Activated CD8-positive, alpha-beta T cell treated with anti-CD3 and anti-CD28 coated beads for 36 hours (primary cell): ENCODE measurements around the gene CAMTA1. TPM values are rescaled to one million over a fixed set of nuclear protein-coding genes. Genes with fewer than 3 reads are reported as not detected.

Experiments used
- ATAC-seq: fragments of 200-7000 bp; cut with Tn5 transposase; one replicate; pipeline ENCODE4 v1.10.0; 2021; ENCODE audit warnings: mild to moderate bottlenecking, moderate library complexity
- CTCF ChIA-PET: fragments of 350-600 bp; sonication (Branson Sonifier 250); formaldehyde crosslinking; loops from one replicate; lab custom pipeline; 2021; ENCODE audit warnings: antibody characterized with exemption; lab: Charles Lee
- POLR2A ChIA-PET: fragments of 350-600 bp; sonication (Branson Sonifier 250); formaldehyde crosslinking; loops from one replicate; lab custom pipeline; 2021; ENCODE audit warnings: antibody characterized with exemption; lab: Charles Lee
- DNase-seq: peaks from one replicate; pipeline ENCODE4 v3.0.0-alpha.2; 2020
- H3K27ac Mint-ChIP-seq: one replicate; pipeline ENCODE4 v1.8.0; 2021; ENCODE audit warnings: mild to moderate bottlenecking, mixed read lengths
- H3K27me3 Mint-ChIP-seq: one replicate; pipeline ENCODE4 v1.8.0; 2021; ENCODE audit warnings: mixed read lengths
- H3K36me3 Mint-ChIP-seq: one replicate; pipeline ENCODE4 v1.8.0; 2021; ENCODE audit warnings: low read depth, mixed read lengths
- H3K4me1 Mint-ChIP-seq: one replicate; pipeline ENCODE4 v1.8.0; 2021; ENCODE audit warnings: low read depth, mixed read lengths
- H3K4me3 Mint-ChIP-seq: one replicate; pipeline ENCODE4 v1.8.0; 2021; ENCODE audit warnings: mild to moderate bottlenecking, moderate library complexity, mixed read lengths
- H3K9me3 Mint-ChIP-seq: one replicate; pipeline ENCODE4 v1.8.0; 2021; ENCODE audit warnings: mixed read lengths
- CTCF ChIP-seq: fragments of 200-600 bp; IDR thresholded peaks from one replicate; pipeline ENCODE4 v1.8.0; 2022; ENCODE audit warnings: antibody characterized with exemption, mild to moderate bottlenecking
- intact Hi-C: fragments of 100-400 bp; cut with micrococcal nuclease; formaldehyde crosslinking; loops from one replicate; pipeline ENCODE4 v1.10.0; 2022
- total RNA-seq, 2 experiments: library from RNA; stranded (reverse); gene quantifications; one replicate each; pipeline ENCODE4 v1.2.3, GENCODE V29; 2021

Gene CAMTA1
- total RNA-seq, 2 experiments from 2014 or later: 67.7 to 70.9 TPM

- Mint-ChIP-seq H3K27ac (no peak overlapping the region), H3K9me3 (no peaks in the 10 kb centered on the region), H3K4me3 (no peak overlapping the region), H3K36me3 (no peaks in the 10 kb centered on the region), H3K27me3 (peaks cover 23% of the 10 kb centered on the region), H3K4me1 (no peaks in the 10 kb centered on the region)
- ATAC-seq (no peak), DNase-seq (no peak)
- CTCF ChIA-PET: interaction anchor here (1.2 to 1.7 kb wide), 2 partner anchors 11 to 500 kb away, joined by 4 to 5 read pairs; no protein-coding TSS in a partner anchor
- TF ChIP-seq CTCF: no peak
- intact Hi-C loops: loop anchor here (5.0 kb wide), 1 partner anchor 502 kb away; no protein-coding TSS in a partner anchor
- POLR2A ChIA-PET: no interaction called here
Measured at GRCh38 chr1:7219031-7219430, 433.8 kb downstream of the CAMTA1 start.

DNA sequence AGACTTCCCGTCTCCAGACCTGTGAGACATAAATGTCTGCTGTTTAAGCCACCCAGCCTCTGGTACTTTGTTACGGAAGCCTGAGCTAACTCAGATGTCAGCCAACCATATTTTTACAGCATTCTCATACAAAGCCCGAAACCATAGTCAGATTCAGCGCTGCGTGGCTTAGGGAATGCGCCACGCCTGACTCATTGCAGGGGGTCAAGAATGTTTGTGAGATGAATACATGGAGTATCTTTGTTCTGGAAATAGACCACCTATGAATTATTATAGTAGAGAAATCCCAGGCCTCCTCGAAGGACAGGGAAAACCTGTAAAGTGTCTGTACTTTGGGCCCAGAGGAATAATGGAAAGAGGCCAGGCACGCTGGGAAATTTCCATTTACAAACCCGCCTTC is 434.8 kb downstream of the CAMTA1 start:
- intact Hi-C loops: no loop called here
- Mint-ChIP-seq H3K9me3 (no peaks in the 10 kb centered on the region), H3K4me1 (no peaks in the 10 kb centered on the region), H3K36me3 (no peaks in the 10 kb centered on the region), H3K27ac (no peak overlapping the region), H3K27me3 (peaks cover 19% of the 10 kb centered on the region), H3K4me3 (no peak overlapping the region)
- DNase-seq (no peak), ATAC-seq (no peak)
- ChIA-PET POLR2A (no interaction called here), CTCF (interaction anchor here (1.2 kb wide), 1 partner anchor 501 kb away, joined by 3 read pairs; no protein-coding TSS in a partner anchor)
- TF ChIP-seq CTCF: no peak

DNA sequence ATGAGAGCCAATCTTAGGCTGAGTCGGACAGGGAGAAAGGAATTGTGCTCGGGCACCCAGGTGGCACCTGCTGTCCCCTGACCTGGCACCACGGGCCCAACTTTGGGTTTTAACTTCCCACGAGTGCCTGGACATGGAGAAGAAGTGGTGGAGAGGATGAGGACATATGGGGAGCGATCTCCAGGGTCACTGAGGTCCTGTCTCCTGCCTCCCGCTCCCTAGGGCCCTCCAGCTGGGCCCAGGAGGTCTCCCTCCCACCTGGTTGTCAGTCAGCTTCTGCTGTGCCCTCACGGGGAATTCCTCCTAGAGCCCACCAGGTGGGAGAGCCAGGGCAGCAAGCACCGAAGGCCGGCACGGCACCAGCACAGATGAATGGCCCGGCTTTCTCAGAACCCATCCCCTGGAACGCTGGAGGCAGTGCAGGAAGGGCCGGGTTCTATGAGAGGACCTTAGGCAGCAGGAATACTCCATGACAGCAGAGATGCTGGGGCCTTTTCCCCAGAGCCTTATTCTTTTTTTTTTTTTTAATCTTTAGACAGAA is 435.5 kb downstream of the CAMTA1 start:
- Mint-ChIP-seq H3K4me3 (no peak overlapping the region), H3K9me3 (no peaks in the 10 kb centered on the region), H3K36me3 (no peaks in the 10 kb centered on the region), H3K27me3 (peaks cover 19% of the 10 kb centered on the region), H3K4me1 (no peaks in the 10 kb centered on the region), H3K27ac (no peak overlapping the region)
- intact Hi-C loops: no loop called here
- ChIA-PET POLR2A (no interaction called here), CTCF (interaction anchor here (1.2 kb wide), 1 partner anchor 501 kb away, joined by 3 read pairs; no protein-coding TSS in a partner anchor)
- ATAC-seq (no peak), DNase-seq (no peak)
- no peak for TF ChIP-seq CTCF

DNA sequence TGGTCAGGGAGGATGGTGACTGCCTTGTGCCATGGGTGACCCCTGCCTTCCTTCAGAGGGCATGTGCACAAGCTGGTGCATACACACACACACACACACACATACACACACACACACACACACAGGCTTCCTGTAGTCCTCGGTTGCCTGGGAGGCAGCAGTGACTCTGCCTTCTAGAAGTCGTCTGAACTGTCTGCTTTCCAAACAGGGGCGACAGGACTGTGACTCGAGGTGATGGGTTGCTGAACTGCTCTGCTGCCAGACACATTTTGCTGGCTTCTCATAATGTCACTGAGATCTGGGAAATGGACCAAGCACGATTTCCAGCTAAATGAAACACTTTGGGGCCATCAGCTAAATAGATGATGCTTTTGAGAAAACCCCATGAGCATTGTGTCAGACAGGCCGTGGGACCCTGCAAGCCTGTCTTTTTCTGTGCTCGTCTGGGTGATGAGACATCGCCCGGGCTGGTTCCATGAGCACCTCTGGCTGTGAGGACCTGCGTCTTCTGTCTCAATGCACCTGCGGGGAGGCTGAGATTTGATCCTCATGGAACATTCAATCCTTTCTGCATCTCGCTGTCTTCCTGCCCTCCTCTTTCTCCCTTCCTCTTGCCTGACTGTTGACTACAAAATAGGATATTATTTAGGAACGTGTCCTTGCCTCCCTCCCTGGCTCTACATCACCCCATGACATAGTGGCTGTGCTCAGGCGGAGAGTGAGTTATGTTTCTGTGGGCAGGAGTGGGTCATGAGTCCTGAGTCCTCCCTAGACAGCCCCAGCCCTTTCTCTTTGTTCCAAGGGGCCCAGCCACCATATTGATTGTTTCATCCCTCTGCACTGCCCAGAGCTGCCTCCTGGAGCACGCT is 436.8 kb downstream of the CAMTA1 start:
- DNase-seq (no peak), ATAC-seq (no peak)
- TF ChIP-seq CTCF: no peak
- no peak overlapping the region for H3K4me3 Mint-ChIP-seq
- POLR2A ChIA-PET: no interaction called here
- peaks cover 14% of the 10 kb centered on the region for H3K27me3 Mint-ChIP-seq
- H3K9me3 Mint-ChIP-seq: no peaks in the 10 kb centered on the region
- no peaks in the 10 kb centered on the region for H3K4me1 Mint-ChIP-seq
- H3K27ac Mint-ChIP-seq: no peak overlapping the region
- no peaks in the 10 kb centered on the region for H3K36me3 Mint-ChIP-seq
- CTCF ChIA-PET: no interaction called here
- intact Hi-C loops: no loop called here

- Mint-ChIP-seq H3K36me3 (no peaks in the 10 kb centered on the region), H3K4me3 (no peak overlapping the region), H3K9me3 (no peaks in the 10 kb centered on the region), H3K27ac (no peak overlapping the region), H3K27me3 (peaks cover 11% of the 10 kb centered on the region), H3K4me1 (no peaks in the 10 kb centered on the region)
- intact Hi-C loops: no loop called here
- DNase-seq (no peak), ATAC-seq (no peak)
- no peak for TF ChIP-seq CTCF
- ChIA-PET CTCF (no interaction called here), POLR2A (no interaction called here)
Measured at GRCh38 chr1:7222695-7223015, 437.4 kb downstream of the CAMTA1 start.
